ENCODE measurements around the gene MYT1.
"Not testable (repeated sequence)": the region's sequence is repeated elsewhere in the genome, so short reads cannot be mapped to it uniquely, and the experiment has no call there.

Gene MYT1

GRCh38 chr20:64164123-64164836 lies at the start of gene MYT1:
Gene MYT1, plus strand, starts transcription at chr20:64164452. Its CDS starts 34,410 bp downstream, at chr20:64198862.
- intact Hi-C loops (cut with DNase I): no loop called here
- DNase-seq: peak in 4 of 10 donors; percentile 27 to 75 (median 60)

DNA sequence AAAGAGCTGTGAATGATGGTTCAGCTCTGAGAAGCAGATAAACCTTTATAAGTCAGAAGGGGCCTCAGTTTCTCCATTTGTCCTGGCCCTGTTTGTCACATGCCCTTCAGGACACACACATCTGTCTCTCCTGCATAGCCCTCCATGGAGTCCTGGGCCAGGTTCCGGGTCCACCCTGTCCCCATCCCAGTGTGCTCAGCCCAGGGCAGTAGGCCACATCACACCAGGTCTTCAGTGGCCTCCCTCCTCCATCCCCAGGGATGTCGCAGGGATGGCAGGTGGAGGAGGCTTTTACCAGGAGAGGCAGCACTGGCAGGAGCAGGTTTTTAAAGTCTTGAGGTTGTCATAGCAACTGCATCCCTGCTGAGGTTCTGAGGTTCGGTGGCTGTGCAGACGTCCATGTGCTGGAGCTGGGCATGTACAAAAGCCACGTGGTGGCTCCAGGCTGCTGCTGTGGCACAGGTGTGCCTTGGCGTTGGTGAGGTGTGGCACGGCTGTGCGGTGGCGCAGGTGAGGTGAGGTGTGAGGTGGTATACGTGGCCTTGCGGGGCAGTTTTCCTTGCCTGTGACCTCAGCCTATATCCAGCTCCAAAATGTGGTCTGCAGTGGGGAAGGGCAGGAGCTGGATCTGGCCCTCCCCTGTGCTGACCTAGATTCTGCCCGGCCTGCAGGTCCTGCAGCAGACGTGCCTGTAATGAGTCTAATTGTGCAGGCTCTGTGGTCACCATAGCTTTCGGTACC lies 48.9 kb upstream of the MYT1 start:
- intact Hi-C loops (cut with DNase I): no loop called here
- peak in 5 of 10 donors; percentile 62 to 94 (median 85) for DNase-seq

- peak in 1 of 10 donors; percentile 78 for DNase-seq
- intact Hi-C loops (cut with DNase I): no loop called here
Observed at GRCh38 chr20:64116016-64116415, 48.2 kb upstream of the MYT1 start.

- intact Hi-C loops (cut with DNase I): no loop called here
- peak in 2 of 10 donors; percentile 57 to 77 for DNase-seq
Observed at GRCh38 chr20:64116541-64117431, 47.5 kb upstream of the MYT1 start.

DNA sequence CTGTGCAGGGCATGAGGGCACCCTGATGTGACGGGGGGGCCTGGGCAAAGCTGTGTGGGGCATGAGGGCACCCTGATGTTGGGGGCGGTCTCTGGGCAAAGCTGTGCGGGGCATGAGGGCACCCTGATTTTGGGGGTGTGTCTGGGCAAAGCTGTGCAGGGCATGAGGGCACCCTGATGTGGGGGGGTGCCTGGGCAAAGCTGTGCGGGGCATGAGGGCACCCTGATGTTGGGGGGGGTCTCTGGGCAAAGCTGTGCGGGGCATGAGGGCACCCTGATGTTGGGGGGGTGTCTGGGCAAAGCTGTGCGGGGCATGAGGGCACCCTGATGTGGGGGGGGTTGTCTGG lies 46.8 kb upstream of the MYT1 start:
- intact Hi-C loops (cut with DNase I); DNase-seq: not testable (repeated sequence)

DNA sequence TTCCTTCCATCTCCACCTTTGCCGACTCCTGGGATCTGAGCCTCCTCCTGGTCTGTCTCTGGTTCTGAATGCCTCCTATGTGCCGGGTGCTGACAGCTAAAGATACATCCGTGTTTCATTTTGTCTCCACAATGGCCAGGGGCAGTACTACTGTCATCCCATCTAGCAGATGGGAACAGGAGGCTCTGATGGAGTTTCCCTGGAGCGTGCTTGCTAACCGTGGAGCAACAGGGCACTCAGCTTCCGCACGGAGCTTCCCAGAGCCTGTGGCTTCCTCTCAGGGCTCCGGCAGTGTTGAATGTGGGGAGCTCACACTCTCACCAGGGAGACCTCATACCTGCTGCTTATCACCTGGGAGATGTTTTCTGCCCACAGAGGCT lies 45.0 kb upstream of the MYT1 start:
- peak in 1 of 10 donors; percentile 20 for DNase-seq

GRCh38 chr20:64119681-64120341 lies 44.4 kb upstream of the MYT1 start:
- DNase-seq: peak in 2 of 10 donors; percentile 59 to 76
- intact Hi-C loops (cut with DNase I): loop anchor here (1.0 kb wide), 1 partner anchor 37 kb away; no protein-coding TSS in a partner anchor

More for the DNA sequence above, 45.0 kb upstream of the MYT1 start:
- intact Hi-C loops (cut with DNase I): no loop called here

DNA sequence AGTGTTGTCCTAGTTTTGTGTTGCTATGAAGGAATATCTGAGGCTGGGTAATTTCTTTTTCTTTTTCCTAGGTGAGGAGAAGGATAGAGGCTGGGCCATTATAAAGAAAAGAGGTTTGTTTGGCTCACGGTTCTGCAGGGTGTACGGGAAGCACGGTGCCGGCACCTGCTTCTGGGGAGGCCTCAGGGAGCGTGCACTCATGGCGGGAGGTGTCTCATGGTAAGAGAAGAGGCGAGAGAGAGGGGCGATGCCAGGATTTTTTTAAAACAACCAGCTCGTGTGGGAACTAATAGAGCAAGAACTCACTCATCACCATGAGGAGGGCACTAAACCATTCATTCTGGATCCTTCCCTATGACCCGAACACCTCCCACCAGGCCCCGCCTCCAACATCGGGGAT lies 42.7 kb upstream of the MYT1 start:
- intact Hi-C loops (cut with DNase I): no loop called here

DNA sequence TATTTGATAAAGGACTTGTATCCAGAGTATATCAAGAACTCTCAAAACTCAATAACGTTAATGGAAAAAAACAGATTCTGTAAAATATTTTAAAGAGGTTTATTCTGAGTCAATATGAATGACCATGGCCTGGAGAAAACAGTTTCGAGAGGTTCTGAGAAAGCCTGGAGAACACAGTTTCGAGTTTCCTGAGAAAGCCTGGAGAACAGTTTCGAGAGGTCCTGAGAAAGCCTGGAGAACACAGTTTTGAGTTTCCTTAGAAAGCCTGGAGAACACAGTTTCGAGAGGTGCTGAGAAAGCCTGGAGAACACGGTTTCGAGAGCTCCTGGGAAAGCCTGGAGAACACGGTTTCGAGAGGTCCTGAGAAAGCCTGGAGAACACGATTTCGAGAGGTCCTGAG lies 41.3 kb upstream of the MYT1 start:
- DNase-seq; intact Hi-C loops (cut with DNase I): not testable (repeated sequence)

More for the DNA sequence above, 42.7 kb upstream of the MYT1 start:
- peak in 2 of 10 donors; percentile 5 to 44 for DNase-seq

- DNase-seq; intact Hi-C loops (cut with DNase I): not testable (repeated sequence)
Observed at GRCh38 chr20:64123517-64123916, 40.7 kb upstream of the MYT1 start.

DNA sequence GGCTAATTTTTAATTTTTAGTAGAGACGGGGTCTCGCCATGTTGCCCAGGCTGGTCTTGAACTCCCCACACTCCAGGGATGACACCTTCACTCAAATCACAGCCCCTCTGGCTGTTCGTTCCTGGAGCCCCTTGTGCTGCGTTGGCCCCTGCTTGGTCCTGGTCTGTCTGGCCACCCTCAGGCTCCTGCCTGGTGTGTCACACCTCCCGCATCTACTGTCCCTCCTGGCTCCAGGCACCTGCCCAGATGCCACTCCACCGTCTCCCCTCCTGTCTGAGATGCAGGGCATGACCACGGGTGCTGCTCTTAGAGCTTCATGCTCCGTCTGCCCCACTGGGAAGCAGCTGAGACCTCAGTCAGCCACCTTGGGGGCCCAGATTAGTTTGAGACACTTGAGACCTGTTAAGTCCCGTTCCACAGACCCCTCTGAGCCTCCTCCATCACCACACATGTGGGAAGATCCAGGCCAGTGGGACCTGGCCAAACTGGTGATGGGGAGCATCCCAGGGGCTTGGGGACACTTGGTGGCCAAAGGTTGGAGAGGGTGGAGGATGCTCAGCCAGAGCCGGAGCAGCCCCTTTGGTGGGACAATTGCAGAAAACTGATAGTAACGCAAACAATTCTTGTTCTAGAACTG lies 35.0 kb upstream of the MYT1 start:
- intact Hi-C loops (cut with DNase I): no loop called here
- peak in 3 of 10 donors; percentile 44 to 58 (median 52) for DNase-seq

GRCh38 chr20:64130271-64130670 lies 34.0 kb upstream of the MYT1 start:
- DNase-seq: peak in 1 of 10 donors; percentile 5
- intact Hi-C loops (cut with DNase I): no loop called here

DNA sequence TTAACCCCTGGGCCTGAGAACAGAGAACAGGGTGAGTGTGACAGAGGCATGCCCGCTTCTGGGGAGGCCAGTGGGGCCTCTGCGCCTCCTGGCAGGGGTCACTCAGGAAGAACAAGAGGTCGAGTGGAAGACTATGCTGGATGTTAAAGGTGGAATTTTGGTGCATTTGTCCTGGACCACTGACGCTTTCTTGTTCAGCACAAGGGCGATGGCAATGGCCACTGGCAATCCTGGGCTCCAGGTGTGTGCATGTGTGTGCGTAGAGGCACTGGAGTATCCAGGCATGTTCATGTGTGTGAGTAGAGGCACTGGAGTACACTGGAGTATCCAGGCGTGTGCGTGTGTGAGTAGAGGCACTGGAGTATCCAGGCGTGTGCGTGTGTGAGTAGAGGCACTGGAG lies 33.4 kb upstream of the MYT1 start:
- peak in 3 of 10 donors; percentile 21 to 51 (median 51) for DNase-seq

GRCh38 chr20:64131406-64131805 lies 32.8 kb upstream of the MYT1 start:
- intact Hi-C loops (cut with DNase I): no loop called here
- DNase-seq: peak in 3 of 10 donors; percentile 77 to 87 (median 78)

More for the DNA sequence above, 33.4 kb upstream of the MYT1 start:
- intact Hi-C loops (cut with DNase I): no loop called here

DNA sequence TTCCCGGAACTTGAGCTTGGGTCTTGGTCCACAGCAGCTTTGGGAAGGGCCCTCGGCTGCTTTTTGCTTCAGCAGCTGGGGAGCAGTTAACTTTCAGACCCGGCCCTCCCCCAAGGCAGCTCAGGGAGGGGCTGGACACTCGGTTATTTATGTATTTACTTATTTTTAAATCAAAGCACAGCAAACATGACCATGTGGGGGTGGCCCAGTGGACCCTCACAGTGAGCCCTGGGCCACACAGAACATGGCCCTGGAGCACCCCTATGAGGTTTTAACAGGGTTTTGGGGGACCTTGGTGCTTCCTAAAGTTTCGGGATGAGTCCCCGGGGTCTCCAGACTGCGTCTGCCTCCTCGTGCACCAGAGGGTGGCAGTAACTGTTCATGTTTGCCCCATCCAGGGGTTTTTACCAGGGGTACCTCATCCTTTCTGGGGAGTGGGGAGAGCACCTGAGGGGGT lies 30.3 kb upstream of the MYT1 start:
- intact Hi-C loops (cut with DNase I): no loop called here
- peak in 3 of 10 donors; percentile 47 to 63 (median 59) for DNase-seq

DNA sequence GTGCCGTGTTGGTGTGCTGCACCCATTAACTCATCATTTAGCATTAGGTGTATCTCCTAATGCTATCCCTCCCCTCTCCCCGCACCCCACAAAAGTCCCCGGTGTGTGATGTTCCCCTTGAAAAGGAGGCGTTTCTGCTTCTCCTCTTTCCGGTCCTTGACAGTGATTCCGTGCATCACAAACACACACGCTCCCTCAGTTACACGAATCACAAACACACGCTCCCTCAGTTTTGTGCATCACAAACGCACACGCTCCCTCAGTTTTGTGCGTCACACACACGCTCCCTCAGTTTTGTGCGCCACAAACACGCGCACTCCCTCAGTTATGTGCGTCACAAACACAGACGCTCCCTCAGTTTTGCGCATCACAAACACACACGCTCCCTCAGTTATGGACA lies 29.5 kb upstream of the MYT1 start:
- DNase-seq: peak in 3 of 10 donors; percentile 22 to 23 (median 22)
- intact Hi-C loops (cut with DNase I): not testable (repeated sequence)

DNA sequence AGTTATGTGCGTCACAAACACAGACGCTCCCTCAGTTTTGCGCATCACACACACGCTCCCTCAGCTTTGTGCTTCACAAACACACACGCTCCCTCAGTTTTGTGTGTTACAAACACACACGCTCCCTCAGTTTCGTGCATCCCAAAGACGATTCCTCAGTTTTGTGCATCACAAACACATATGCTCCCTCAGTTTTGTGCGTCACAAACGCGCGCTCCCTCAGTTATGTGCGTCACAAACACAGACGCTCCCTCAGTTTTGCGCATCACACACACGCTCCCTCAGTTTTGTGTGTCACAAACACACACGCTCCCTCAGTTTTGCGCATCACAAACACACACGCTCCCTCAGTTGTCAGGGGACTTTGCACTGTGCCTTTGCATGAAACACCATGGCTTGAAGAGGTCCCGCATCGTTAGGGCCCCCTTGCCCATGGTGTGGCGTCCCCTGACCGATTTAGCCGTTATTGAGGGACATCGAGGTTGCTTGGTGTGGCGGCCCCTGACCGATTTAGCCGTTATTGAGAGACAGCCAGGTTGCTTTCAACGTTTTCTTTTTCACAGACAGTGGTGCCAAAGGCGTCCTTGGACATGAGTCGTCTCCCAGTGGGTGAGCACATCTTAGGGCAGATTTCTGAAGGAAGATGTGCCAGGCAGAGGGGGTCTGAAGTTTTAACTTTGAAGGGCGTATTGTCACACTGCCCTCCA lies 28.1 kb upstream of the MYT1 start:
- peak in 3 of 10 donors; percentile 22 to 56 (median 23) for DNase-seq
- intact Hi-C loops (cut with DNase I): no loop called here

- peak in 3 of 10 donors; percentile 37 to 74 (median 61) for DNase-seq
Observed at GRCh38 chr20:64137598-64138031, 26.6 kb upstream of the MYT1 start.

More at GRCh38 chr20:64137598-64138031, 26.6 kb upstream of the MYT1 start:
- intact Hi-C loops (cut with DNase I): no loop called here
